ENCODE measurements around the gene CCDC33.
A peak's percentile ranks its signal among the peaks of the same experiment; 100 is the strongest.

CCDC33 gene

GRCh38 chr15:74369084-74369745 lies 133.1 kb downstream of the CCDC33 start:
- no peak for DNase-seq

- DNase-seq: no peak
Measured at GRCh38 chr15:74369756-74370155, 133.6 kb downstream of the CCDC33 start.

- DNase-seq: no peak
Measured at GRCh38 chr15:74370471-74370870, 134.3 kb downstream of the CCDC33 start.

- DNase-seq: no peak
Measured at GRCh38 chr15:74373056-74373650, 137.0 kb downstream of the CCDC33 start.

GRCh38 chr15:74373731-74374647 lies 137.9 kb downstream of the CCDC33 start:
- peak; percentile 90 for DNase-seq

GRCh38 chr15:74374648-74375302 lies 138.6 kb downstream of the CCDC33 start:
- DNase-seq: no peak

- peak; percentile 78 for DNase-seq
Measured at GRCh38 chr15:74375303-74375693, 139.2 kb downstream of the CCDC33 start.

- DNase-seq: no peak
Measured at GRCh38 chr15:74376226-74376625, 140.1 kb downstream of the CCDC33 start.

GRCh38 chr15:74376825-74377581 lies 140.9 kb downstream of the CCDC33 start:
- no peak for DNase-seq

GRCh38 chr15:74377831-74378766 lies 142.0 kb downstream of the CCDC33 start:
- DNase-seq: no peak

GRCh38 chr15:74378848-74379247 lies 142.7 kb downstream of the CCDC33 start:
- DNase-seq: peak; percentile 54

GRCh38 chr15:74380361-74381189 lies 144.4 kb downstream of the CCDC33 start:
- DNase-seq: no peak

- DNase-seq: no peak
Measured at GRCh38 chr15:74381190-74381453, 145.0 kb downstream of the CCDC33 start.

- DNase-seq: no peak
Measured at GRCh38 chr15:74381481-74381880, 145.4 kb downstream of the CCDC33 start.

- peak; percentile 86 for DNase-seq
Measured at GRCh38 chr15:74382004-74382816, 146.1 kb downstream of the CCDC33 start.

- DNase-seq: no peak
Measured at GRCh38 chr15:74383286-74383685, 147.2 kb downstream of the CCDC33 start.

GRCh38 chr15:74383695-74384565 lies 147.8 kb downstream of the CCDC33 start:
- no peak for DNase-seq

GRCh38 chr15:74384566-74384880 lies 148.4 kb downstream of the CCDC33 start:
- no peak for DNase-seq
